Lower leg skin (tissue), 4 donors: ENCODE data around the gene CD55. TPM values are rescaled to one million over a fixed set of nuclear protein-coding genes. Genes with fewer than 3 reads are reported as not detected.

Experiments
- DNase-seq, 2 donors: peaks; one replicate each; pipeline ENCODE4 v3.0.0-alpha.2; 2019; ENCODE audit warnings: low spot score in 2 of 2
- H3K4me3 ChIP-seq: fragments of 200-600 bp; sonication (generic); 2 replicates; pipeline ENCODE4 v1.5.1; 2017; ENCODE audit warnings: mild to moderate bottlenecking, low read depth; ENCODE audit not compliant: poor library complexity, severe bottlenecking
- CTCF ChIP-seq, 3 donors: fragments of 450-650 bp; IDR thresholded peaks; one replicate each; pipeline ENCODE4 v1.5.1; 2016; ENCODE audit warnings: antibody characterized with exemption in 3 of 3, mild to moderate bottlenecking in 3 of 3, moderate library complexity in 2 of 3
- POLR2A ChIP-seq, 2 donors: fragments of 450-650 bp; IDR thresholded peaks; one replicate each; pipeline ENCODE4 v1.6.1; 2016 to 2017; ENCODE audit warnings: antibody characterized with exemption in 2 of 2, mild to moderate bottlenecking in 1 of 2, moderate library complexity in 1 of 2
- WGBS, 2 donors: methylation state at CpG; one replicate each; pipeline ENCODE4 v1.1.5; 2018; 5-methylcytosine and 5-hydroxymethylcytosine counted together
- intact Hi-C: fragments of 100-400 bp; cut with DNase I; formaldehyde crosslinking; loops from one replicate; pipeline ENCODE4 v1.15.0; 2023; ENCODE audit warnings: low total_unique reads
- total RNA-seq, 4 donors: library from RNA; depleted of rRNA; stranded (reverse); fragments of >200 nt; gene quantifications; one replicate each; pipeline ENCODE4 v1.1.0, GENCODE V29; 2016

The CD55 gene
- total RNA-seq, 4 donors from 2014 or later: 153 to 260 (median 238) TPM

DNA sequence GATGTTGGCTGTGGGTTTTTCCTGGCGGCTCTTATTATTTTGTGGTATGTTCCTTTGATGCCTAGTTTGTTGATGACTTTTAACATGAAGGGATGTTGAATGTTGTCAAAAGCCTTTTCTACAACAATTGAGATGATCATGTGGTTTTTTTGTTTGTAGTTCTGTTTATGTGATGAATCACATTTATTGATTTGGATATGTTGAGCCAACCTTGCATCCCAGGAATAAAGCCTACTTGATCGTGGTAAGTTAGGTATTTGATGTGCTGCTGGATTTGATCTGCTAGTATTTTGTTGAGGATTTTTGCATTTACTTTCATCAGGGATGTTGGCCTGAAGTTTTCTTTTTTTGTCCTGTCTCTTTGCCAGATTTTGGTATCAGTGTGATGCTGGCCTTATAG lies 28.5 kb downstream of the CD55 start:
- intact Hi-C loops: no loop called here
- TF ChIP-seq CTCF (IDR thresholded peaks at IDR 0.05): no peak
- TF ChIP-seq POLR2A (IDR thresholded peaks at IDR 0.05): no peak
- no peak overlapping the region for H3K4me3 ChIP-seq
- WGBS, 2 donors: 91 to 98% methylated on average over 2 of the region's 2 CpGs
- DNase-seq: no peak

DNA sequence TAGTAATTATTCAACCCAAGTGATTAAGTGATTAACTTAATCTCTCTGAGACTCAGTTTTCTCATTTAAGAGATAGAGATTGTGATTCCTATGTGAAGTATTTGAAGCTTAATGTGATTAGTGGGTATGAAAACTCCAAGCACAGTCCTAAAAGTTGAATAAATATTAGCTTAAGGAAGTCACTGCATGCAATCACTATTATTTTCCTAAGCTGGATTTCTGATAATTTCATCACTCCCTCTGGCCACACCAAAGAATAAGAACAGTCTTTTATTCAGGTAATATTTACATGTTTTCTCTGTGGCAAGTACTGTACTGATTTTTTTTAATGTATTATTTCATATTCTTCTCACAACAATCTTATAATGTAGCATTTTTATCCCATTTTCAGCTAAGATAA lies 31.1 kb downstream of the CD55 start:
- intact Hi-C loops: no loop called here
- no peak for DNase-seq
- TF ChIP-seq CTCF (IDR thresholded peaks at IDR 0.05): no peak
- TF ChIP-seq POLR2A (IDR thresholded peaks at IDR 0.05): no peak
- no peak overlapping the region for H3K4me3 ChIP-seq

GRCh38 chr1:207355060-207355459 lies 33.6 kb downstream of the CD55 start:
- intact Hi-C loops: no loop called here
- TF ChIP-seq CTCF (IDR thresholded peaks at IDR 0.05): no peak
- H3K4me3 ChIP-seq: no peak overlapping the region
- 19 to 26% methylated on average over 1 of the region's 1 CpG for WGBS, 2 donors
- DNase-seq: no peak

DNA sequence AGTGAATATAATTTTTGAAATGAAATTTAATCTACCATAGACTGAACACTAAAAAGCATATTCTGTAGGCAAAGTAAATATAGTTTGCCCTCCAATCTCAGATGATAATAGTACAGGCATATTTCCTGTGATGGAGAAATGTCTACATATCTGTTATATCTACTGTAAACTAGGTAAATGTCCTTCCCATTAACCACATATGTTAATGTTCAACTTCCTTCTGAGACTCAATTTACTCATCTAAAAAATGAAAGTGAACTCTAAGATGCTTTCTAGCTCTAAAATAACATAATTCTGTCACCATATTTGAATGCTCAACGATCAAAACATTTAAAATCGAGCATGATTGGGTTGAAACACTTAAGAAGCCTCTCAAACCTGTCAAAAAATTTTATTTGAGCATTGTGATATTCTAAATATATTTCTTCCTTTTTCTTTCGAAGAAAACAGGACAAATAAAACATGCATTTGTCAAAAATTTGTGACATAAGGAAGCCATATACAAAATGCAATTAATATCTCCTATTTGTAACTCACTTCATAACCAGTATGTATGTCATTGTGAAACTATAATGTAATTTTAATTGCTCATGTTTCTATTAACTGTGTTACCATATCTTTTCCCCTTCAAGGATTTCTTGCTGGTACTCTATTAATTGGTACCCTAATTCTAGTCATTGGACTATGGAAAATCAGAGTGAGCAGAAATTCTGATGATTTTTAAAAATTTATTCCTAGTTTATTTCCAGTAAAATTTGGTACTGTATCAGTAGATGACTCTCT lies 34.2 kb downstream of the CD55 start:
- TF ChIP-seq CTCF (IDR thresholded peaks at IDR 0.05): no peak
- TF ChIP-seq POLR2A (IDR thresholded peaks at IDR 0.05): no peak
- intact Hi-C loops: no loop called here
- no peak overlapping the region for H3K4me3 ChIP-seq
- WGBS, 2 donors: 94 to 95% methylated on average over 3 of the region's 3 CpGs
- DNase-seq: no peak

- no peak for DNase-seq
- no peak overlapping the region for H3K4me3 ChIP-seq
- intact Hi-C loops: no loop called here
- WGBS, 2 donors: 62 to 80% methylated on average over 3 of the region's 3 CpGs
- TF ChIP-seq POLR2A (IDR thresholded peaks at IDR 0.05): no peak
- no peak for TF ChIP-seq CTCF (IDR thresholded peaks at IDR 0.05)
Observed at GRCh38 chr1:207361029-207361428, 39.6 kb downstream of the CD55 start.

- WGBS, 2 donors: 87 to 90% methylated on average over 2 of the region's 2 CpGs
- no peak for DNase-seq
- intact Hi-C loops: no loop called here
- no peak for TF ChIP-seq CTCF (IDR thresholded peaks at IDR 0.05)
- TF ChIP-seq POLR2A (IDR thresholded peaks at IDR 0.05): no peak
- no peak overlapping the region for H3K4me3 ChIP-seq
Observed at GRCh38 chr1:207361889-207362288, 40.4 kb downstream of the CD55 start.
